ENCODE results near the gene RALGPS1.

Gene RALGPS1

DNA sequence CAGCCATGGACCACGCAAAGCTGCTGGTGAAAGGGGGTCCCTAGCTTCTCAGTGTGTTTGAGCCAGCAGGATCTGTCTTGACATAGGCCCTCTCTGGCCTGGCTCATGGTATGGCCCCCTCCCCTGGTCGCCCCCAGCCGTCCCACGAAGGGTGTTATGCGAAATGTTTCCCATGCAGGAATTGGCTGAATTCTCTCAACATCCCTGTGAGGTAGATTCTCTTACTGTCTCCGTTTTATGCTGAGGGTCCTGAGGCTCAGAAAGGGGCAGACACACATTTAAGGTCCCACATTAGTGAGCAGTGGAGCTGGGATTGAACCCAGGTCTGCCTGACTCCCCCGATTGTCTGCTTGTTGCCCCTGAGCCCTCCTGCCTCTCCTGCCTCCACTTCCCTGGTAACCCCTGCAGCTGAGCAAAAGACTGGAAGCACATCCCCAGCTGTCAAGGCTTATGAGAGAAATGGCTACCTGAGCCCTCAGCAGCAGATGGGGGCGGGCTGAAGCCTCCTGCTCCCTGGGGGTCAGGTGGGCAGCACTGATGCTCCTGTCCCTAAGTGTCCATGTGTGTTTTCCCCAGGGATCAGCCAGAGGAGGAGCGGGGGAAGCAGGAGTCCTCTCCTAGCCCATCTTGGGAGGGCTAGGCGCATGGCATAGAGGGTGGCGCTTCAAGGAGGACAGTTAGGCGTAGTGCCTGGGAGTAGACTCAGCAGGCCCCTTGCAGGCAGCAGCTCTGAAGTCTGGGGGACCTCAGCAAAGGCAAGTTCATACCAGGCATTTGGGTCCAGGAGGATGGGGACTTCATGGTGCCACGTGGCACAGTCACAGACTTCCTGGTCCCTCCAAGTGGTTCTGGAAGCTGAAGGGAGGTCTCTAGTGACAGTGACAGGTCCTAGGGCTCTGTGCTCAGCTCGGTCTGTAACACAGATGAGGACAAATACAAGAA lies 301.0 kb downstream of the RALGPS1 start:
- no peak for DNase-seq

DNA sequence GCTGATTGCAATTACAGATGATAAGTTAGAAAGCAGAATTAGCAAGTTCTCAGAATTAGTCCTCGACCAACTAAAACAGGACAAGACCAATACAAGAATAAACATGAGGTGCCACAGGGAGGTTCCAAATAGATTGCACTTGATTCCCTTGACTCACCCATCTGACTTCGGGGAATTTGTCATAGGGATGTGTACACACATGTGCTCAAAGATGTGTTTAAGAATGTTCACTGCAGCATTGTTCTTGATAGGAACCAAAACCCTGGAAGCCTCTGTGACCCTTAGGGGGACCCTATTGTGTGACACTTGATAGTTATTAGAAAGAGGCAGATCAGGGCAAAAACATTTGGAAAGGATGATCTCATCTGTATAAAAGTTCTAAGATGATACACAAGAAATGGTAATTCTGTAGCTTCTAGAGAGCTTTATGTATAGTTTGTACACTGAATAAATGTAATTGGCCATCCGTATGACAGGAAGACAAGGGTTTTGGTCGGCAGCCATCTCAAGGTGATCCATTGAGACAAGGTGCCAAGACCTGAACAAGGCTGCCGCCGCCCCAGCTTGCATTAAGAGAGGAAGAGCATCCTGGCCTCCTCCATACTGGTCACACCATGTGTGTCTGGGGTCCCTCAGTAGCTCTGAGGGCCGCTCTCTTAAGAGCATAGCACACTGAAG lies 301.8 kb downstream of the RALGPS1 start:
- no peak for DNase-seq

DNA sequence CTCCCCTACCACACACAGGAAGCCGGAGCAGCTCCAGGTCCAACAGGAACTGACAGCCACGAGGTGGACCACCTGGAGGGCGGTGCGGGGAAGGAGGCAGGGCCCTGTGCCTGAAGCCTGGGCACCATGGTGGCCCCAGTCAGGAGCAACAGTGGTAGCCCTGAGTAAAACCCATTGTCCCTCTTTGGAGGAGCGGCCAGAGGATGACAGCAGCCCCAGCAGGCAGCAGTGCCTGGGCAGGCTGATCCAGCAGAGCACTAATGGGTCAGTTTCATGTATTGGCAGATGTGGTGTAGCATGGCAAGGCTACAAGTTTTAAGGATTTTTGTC lies 302.3 kb downstream of the RALGPS1 start:
- no peak for DNase-seq

DNA sequence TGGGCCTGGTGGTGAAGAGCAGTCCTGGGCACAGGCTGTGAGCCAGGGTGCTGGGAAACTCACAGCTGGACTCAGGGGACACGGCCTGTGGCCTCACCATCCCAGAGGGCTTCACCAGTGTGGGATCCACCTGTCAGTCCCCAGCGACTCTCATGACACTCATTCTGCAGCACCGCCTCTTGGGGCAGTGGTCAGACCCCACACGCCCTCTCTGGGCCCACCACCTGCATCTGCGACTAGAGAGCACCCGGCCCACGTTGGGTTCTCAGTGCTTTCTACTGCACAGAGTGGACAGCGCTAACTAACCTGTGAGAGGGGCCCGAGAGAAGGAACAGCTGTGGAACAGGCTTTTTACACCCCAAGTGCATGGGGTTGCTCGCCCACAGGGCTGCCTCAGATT lies 304.2 kb downstream of the RALGPS1 start:
- DNase-seq: no peak

DNA sequence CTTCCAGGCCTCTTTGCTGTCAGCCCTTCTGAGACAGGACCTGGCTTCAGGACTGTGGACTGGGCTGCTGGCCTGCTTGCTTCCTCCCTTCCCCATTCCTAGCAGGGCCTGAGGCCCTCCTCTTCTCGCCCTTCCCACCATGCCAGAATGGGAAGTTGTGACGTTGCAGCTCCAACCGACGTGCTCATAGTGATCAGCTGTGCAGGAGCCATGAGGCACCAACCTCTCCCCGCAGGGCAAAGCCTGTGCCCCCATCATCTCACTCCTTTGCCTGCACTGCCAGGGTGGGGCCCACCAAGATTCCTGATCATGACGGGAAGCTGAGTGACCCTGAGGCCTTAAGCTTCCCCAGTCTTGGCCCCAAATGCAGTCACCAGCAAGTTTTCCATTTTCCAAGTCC lies 304.9 kb downstream of the RALGPS1 start:
- DNase-seq: no peak

DNA sequence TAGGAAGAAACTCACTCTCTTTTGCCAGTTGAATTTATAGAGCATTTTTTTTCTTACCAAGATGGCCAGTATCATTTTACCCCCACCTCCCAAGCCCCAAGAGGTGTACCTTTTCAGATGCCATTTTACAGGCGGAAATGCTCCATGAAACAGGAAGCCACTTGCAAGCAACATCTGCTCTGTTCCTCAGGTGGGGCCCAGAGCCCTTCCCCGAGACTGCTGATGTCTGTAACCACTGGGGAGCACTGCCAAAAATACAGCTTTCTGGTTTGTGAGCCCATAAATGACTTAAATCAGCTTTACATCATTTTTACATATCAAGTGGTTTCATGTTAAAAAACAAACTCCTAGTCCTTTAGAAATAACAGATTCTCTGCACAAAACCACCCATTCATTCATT lies 307.1 kb downstream of the RALGPS1 start:
- DNase-seq: no peak

DNA sequence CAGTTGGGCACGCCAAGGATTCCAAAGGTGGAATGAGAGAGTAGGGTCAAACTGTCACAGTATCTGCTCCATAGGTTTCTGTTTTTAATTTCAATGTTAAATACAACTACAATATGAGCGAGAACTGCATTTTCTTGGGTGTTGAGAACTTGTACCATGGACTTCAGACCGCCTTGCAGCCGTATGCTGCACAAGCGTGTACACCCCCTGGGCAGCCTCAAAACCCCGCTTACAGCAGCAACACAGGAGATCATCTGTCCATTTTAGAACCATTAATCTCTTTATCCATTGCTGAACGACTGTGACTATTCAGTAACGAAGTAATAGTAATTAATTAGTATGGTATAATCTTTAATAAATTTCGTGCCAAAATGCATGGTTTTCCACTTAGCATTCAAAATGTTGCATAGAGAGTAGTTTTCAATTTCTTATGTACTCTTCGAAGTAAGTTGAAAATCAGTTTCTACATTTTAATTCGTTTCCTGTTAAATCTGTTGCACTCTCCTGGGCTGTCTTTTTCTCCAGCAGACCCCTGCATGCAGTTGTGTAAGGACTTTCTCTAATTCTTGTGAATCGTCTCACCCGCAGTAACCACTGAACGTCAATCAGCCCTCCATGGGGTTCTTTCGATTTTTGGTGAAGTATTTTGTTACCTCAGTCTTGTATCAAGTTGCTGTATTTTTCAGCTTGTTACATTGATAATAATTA lies 308.0 kb downstream of the RALGPS1 start:
- DNase-seq: no peak

DNA sequence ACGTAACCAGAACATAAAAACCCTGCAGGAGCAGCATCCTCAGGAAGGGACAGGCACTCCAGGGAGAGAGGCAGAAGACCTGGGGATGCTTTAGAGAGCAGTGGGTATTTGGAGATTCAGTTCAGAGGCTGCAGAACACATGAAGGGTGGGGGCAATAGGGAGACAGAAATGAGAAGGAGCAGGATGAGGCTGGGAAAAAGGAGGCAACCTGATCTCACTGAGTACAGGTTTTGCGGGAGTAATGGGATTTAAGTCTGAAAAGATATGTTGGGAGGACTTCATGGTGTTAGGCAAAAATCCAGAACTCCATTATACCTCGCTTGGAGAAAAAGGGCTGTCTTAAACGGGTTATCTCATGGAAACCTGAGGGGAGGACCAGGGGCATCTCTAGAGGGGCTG lies 308.7 kb downstream of the RALGPS1 start:
- no peak for DNase-seq

DNA sequence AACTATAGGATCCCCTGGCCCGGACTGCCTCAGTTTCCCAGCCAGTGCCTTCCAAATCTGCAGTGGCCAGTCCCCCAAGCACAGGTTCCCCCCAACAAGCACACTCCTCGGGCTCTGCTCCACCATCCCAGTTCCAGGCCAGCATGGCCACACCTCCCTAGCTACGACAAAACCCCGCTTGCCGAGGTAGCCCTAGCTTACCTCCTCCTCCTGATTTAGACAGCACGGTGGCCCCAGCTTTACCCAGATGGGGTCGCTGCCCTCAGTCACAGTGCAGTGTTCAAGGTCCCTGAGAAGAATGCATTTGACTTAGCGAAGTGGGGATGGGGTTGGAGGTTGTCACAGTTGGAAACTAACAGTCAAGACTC lies 309.2 kb downstream of the RALGPS1 start:
- DNase-seq: peak; percentile 12

DNA sequence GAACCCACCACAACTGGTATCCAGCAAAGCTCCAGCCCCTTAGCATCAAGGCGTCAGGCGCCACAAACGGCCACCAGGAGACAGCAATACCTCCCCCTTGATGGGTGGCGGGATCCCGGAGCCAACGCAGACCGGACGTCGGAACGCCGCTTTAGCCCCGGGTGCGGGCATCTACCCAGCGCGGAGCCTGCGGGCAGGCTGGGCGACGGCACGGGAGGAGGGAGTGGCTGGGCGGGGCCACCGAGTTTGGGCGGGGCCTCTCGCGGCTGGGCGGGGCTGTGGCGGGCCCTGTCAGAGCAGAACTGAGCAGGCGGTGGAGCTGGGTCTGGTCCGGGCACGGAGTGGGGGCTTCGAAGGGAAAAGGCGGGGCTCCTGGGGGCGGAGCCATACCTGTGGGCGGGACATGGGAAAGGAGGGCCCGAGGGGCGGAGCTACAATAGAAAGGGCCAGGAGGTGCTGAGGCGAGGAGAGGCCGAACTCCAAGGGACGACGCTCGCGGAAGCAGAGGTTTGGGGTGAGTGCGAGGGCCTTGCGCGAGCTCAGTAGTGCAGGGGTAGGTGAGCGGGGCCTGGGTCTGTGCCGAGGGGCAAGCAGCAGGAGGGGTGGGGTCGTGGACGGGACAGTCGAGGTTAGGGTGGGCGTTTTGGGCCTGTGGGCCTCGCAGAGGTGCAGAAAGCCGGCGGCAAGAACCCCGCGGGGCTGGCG lies 309.7 kb downstream of the RALGPS1 start:
- DNase-seq: peak; percentile 86

DNA sequence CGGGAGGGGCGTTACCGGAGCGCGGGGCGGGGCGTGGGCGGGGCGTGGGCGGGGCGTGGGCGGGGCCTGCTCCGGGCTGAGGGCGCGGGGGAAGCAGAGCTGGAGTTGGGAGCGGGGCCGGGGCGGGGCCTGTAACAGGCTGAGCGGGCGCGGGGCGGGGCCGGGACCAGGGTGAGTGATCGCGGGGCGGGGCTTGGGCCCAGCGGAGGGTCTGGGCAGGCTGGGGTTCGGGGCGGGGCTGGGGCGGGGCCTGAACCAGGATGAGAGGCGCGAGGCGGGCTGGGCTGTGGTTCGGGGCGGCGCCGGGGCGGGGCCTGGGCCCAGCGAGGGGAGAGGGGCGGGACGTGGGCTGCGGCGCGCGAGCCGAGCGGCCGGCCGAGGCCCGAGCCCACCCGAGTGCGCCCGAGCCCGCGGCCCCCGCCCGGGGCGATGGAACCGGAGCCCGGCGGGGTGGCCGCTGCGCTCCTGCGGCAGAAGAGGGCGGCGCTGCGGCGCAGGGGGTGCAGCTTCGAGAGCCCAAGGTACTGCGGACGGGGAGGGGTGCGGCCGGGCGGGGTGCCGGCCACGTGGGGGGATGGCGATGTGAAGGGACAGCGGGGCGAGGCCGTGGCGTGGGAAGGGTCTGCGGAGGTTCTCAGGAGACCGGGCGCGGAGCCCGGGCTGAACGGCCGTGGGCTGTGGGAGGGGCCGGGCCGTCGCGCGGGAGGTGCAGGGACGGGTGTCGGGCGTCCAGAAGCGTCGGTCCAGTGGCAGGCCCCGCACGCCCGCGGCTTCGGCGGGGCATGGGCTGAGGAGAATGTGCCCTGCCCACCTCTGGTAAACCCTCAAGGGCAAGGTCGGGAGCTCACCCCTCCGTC lies 310.5 kb downstream of the RALGPS1 start:
- DNase-seq: peak; percentile 93

DNA sequence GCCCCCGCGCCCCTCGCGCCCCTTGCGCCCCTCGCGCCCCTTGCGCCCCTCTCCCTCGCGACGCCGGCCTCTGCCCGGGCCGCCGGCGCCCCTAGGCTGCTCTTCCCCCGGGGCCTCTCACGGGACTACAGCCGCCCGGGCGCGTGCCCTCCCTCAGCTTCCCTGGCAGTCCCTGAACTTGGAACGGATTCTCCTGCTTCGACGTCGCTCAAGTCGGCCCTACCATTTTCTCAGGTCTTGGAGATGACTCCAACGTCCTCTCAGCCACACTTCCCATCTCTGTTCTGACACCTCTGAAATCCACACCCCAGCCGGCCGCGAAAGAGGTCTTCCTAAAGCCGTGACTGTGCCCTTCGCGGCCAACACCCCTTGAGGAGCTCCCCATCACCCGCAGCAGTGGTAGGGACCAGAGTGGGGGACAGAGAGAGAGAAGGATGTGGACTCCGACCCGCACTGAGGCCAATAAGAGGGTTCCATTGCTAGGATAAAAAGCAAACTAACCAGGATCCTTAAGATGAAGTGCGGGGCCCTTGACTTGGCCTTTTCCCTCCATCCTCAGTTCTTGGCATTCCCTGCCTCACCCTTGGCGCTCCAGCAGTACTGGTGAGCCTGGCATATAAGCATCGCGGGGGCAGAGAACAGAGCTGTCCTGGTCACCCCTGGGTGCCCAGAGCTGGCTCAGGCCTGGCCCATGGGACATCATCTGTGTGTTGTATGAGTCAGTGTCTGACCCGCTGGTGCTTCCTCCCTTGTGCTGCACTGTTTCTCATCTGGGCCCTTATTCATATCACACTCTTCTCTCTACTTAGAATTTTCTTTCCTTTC lies 311.4 kb downstream of the RALGPS1 start:
- DNase-seq: no peak

DNA sequence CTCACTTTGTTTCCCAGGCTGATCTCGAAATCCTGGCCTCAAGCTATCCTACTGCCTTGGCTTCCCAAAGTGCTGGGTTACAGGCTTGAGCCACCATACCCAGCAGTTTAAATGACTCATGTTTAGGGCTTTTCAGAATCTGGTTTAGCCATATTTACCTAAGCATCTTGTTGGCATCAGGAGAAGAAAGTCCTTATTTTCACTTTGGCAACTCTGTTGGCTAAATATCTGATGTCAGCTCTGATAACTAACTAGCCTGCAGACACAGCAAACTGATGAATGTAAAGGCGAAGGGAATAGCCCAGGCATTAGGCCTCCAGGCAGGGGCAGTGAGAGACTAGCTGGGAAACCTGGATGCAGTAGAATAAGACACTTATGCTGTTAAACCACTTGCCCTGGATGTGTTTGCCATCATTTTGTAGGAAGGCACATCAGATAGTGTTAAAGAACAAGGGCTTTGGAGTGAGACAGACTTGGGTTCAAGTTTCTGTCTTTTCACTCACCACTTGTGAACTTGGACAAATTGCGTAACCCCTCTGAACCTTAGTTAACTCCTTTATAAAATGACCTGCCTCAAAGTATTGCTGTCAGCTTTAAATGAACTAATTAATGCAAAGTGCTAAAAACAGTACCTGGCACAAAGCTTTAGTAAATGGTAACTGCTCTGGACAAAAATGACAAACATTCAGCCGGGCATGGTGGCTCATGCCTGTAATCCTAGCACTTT lies 315.3 kb downstream of the RALGPS1 start:
- DNase-seq: no peak

DNA sequence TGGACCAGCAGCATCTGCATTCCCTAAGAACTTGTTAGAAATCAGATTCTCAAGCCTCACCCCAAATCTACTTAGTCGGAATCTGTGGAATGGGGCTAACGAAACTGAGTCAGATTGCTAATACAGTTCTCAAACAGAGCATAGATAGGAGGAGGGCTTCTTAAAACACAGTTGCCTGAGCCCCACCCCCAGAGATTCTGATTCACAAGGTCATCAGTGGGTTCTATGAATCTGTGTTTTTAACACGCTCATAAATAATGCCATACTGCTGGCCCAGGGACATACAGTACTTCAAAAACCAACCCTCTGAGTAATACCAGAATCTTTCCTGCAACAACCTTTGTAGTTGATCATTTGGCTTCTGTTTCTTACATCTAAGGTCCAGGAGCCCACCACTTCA lies 317.1 kb downstream of the RALGPS1 start:
- no peak for DNase-seq

DNA sequence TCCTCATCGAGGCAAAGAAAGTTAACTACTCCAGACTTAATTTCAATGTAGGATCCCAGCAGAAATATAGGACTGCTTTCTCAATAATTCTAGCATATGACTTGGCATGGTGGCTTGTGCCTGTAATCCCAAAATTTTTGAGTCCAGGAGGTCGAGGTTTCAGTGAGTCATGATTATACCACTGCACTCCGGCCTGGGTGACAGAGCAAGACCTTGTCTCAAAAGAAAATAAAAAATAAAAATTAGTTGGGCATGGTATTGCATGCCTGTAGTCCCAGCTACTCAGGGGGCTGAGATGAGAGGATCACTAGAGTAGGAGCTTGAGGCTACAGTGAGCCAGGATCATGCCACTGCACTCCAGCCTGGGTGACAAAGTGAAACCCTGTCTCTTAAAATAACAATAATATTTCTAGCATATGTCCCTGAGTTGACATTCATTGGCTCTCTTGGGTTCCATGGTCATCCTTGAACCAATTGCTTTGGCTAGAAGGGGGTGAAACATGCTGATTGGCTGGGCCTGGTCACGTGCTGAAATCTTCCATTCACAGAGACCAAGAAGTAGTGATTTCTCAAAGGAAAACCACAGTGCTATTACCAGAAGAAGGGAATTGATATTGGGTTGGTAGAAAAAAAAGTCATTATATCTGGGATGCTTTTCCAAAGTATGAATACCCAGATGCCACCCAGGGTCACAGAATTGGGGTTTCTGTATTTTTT lies 318.4 kb downstream of the RALGPS1 start:
- DNase-seq: no peak

DNA sequence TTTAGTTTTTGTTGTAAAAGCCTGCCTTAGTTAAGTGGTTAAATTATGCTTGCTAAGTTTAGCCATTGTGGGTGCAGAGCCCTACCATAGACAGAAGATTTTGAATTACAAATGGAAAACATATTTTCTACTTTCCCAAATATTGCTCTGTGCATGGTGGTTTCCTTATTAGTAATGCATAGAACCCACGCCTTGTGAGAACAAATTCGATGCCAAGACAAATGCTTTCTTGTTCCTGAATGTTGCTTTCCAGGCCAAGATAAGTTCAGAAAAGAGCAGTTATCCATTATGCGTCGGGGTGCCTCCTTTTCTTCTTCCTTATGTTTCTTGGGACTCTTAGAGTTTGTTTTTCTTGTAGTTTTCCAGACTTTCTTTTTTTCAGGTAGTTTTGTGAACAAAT lies 319.0 kb downstream of the RALGPS1 start:
- DNase-seq: no peak

DNA sequence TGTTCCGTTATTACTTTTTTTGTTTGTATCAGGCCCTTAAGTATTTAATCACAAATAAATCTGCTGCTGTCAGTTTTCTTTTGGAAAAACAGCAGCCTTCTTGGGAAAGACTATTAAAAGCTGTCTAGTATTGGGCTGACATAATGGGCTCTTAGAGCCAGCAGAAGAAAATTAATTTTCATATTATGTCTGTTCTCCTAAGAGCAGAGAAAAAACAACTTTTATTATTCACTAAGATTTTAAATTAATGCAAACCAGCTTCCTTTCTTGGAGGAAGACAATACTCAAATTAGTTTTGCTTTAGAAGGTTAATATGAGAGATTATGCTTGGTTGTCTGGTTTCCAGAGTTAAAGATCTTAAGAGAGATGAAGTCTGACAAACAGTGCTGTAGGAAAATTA lies 319.4 kb downstream of the RALGPS1 start:
- no peak for DNase-seq

DNA sequence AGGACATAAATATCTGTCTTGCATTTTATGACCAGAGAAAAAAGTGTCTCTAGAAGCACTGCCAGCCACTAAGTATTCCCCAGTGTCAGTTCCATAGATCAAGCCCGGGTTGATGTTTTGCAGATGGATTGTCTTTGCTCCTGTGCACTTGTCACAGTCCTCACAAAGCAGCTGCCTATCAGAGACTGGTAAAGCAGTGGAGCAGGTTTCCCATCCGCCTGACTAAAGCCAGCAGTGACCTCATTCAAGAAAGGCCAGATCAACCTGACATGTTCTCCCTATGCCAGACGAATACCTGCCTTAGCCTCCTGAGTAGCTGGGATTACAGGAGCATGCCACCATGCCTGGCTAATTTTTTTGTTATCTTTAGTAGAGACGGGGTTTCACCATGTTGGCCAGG lies 323.2 kb downstream of the RALGPS1 start:
- no peak for DNase-seq

DNA sequence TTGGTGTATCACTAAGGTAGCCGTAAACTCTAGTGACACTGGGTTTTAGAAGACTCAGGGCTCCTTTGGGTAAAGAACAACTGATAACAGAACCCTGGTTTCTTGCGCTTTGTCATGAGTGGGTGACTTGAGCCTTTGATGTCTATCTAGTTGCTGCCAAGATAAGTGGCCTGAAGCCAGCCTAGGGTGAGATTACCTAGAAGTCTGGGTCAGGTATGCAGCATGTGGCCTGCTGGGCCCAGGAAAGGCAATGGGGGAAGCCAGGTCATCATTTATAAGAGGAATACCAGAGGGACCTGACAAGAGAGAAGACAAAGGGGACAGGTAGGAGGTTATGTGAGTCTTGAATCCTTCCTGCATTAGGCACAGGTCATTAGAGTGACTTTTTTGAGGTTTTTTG lies 326.8 kb downstream of the RALGPS1 start:
- no peak for DNase-seq
